GM21576 (cell line): ENCODE results near the gene CARD9.
"Not testable (repeated sequence)": the region's sequence is repeated elsewhere in the genome, so short reads cannot be mapped to it uniquely, and the experiment has no call there.

Source experiments
- ATAC-seq: cut with Tn5 transposase; IDR thresholded peaks from one replicate; pipeline ENCODE4 v1.9.1; 2021; ENCODE audit warnings: mild to moderate bottlenecking, moderate library complexity; ENCODE audit not compliant: unreplicated experiment

CARD9 gene

DNA sequence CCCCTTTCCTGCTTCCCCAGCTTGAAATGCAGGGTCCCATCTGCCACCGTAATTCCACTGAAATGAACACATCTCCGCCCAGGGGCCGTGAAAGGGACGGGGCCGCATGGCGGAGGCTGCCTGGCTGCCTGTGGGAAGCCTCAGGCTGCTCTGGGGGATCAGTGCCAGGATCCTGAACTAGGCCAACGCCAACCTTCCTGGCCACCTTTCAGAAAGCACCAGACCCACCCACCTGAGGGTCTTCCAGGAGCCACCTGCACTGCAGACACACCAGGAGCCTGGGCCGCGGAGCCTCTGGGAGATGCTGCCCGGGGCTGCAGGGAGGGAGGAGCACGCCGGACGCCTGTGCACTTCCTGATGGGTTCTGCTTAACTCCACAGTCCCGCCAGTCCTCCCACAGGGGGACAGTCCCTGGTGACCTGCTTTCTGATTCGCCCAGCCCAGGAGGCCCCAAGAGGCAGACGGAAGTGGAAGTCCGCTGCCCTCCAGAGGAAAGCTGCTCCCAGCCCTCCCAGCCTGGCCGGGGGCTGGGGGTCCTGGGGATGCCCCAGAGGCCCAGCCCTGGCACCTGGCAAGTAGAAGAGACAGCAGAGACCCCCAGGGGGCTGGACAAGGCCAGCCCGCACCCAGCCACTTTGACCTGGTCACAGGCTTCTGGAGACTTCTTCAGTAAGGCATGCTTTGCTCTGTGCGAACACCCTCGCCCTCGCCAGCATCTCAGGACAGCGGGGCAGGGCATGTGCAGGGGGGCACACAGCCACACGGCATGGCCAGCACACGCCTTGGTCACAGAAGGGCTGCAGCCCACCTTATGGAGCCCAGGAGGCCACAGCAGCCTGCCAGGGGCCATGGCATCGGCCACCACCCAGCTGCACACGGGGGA, at the start of gene CARD9:
TSS of gene CARD9 (minus strand) at position 370 of the 883 bp plus-strand sequence. CDS start 1,591 bp downstream, outside the sequence.
- ATAC-seq, result no peak

- ATAC-seq, result no peak
Observed at GRCh38 chr9:136422876-136423275, 49.4 kb upstream of the CARD9 start.

DNA sequence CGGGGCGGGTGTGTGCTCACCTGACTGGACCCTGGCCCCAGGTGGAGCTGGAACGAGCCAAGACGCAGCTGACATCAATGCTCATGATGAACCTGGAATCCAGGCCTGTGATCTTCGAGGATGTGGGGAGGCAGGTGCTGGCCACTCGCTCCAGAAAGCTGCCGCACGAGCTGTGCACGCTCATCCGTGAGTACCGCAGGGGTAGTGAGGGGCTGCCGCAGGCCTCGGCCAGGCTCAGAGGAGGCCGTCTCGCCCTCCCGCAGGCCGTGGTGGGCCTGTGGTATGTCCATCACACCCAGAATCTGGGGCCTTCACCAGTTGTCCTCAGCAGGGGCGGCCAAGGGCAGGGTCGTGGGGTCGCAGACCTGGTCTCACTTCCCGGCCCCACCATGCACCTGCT, 48.3 kb upstream of the CARD9 start:
- ATAC-seq, result no peak

DNA sequence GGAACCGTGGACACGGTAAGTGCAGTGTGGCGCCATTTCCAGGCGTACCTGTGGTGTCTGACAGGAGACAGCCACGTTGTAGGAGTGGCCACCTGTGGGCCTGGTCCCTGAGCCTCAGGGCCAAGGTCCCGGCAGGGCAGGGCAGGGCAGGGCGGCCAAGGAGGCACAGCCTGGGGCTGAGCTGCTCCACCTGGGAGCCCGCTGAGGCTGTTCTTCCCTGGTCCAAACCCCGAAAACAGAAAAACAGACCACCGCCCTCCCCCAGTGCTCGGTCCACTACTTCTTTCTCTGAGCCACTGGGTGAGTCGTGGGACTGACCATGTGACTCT, 45.6 kb upstream of the CARD9 start:
- ATAC-seq, result no peak

- ATAC-seq, result no peak
Observed at GRCh38 chr9:136418182-136419091, 45.0 kb upstream of the CARD9 start.

GRCh38 chr9:136416914-136417313, 43.4 kb upstream of the CARD9 start:
- ATAC-seq, result no peak

DNA sequence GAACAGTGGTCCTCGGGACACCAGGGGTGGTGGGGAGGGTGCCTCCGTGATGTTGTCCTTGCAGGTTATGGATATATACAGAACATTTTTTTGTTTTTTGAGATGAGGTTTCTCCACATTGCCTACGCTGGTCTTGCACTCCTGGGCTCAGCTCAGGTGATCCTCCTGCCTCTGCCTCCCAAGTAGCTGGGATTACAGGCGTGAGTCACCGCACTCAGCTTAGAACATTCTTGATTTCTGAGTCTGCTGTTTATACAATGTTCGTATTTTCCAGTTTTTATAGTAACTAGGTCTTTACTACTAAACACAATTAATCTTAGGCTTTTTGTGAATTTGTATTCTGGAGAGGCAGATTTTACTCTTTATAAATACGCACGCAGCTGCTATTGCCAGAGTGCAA, 43.0 kb upstream of the CARD9 start:
- ATAC-seq, result no peak

GRCh38 chr9:136412962-136413361, 39.5 kb upstream of the CARD9 start:
- ATAC-seq, result no peak

DNA sequence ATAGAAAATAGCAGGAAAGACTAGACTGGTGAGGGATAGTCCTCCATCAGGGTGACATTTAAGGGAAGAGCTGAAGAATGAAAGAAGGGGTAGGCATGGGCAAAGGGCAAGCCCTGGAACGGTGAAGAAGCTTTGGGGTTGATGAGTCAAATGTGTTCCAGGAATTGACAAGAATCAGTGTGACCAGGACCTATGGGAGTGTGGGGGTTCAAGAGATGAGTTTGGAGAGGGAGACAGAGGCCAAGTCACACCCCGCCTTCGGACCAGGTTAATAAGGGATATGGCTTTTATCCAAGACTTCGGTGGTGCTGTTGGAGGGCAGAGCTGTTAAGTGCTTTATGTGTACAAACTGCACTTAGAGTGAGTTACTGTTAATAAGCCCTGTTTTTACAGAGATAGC, 37.9 kb upstream of the CARD9 start:
- no peak for ATAC-seq

GRCh38 chr9:136410500-136411287, 37.2 kb upstream of the CARD9 start, which contains the start of the genes ENTR1 and PMPCA:
Gene ENTR1, minus strand, starts transcription at chr9:136410614. Its CDS starts 217 bp downstream, at chr9:136410397.
Gene PMPCA, plus strand, starts transcription at chr9:136410658. Its CDS starts 11 bp downstream, at chr9:136410669.
- peak; percentile 84 for ATAC-seq

DNA sequence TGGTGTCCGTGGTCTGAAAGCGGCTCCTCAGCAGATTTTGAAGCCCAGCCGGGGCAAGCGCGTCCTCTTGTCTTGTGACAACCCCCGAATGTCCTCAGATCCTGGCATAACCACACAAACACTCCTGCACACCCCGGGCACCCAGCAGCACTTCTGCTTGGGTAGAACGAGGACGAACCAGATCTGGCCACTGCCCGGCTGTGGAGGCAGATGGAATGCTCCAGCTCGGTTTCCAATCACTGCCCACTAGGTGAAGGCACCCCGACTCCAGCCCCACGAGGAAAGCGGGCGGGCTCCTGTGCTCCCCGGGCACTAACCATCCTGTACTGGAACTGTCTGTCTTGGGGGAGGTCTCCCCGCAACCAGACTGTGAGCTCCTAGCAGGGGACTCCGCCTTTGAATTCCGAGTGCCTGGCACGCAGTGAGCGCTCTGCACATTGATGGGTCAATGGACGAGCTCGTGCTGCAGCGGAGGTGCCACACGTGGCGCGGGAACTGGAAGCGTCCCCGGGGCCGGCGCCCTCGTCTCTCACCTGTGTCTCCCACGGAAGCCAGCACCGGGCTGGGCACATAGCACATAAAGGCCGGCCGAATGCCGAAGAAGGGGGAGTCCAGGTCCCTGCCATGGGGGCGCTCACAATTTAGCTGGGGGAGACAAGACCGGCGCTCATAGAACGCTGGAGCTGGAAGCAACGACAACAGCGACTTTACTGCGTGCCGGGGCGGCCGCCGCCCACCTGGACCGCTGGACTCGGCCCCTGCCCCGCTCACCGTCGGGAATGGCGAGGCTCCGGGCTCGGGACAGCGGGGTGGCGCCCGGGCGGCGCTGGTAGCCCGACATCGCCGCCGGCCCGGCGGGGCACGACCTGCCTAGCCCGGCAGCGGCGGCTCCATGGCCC, 36.3 kb upstream of the CARD9 start:
- ATAC-seq, result no peak

GRCh38 chr9:136407911-136408310, 34.4 kb upstream of the CARD9 start:
- ATAC-seq, result no peak

DNA sequence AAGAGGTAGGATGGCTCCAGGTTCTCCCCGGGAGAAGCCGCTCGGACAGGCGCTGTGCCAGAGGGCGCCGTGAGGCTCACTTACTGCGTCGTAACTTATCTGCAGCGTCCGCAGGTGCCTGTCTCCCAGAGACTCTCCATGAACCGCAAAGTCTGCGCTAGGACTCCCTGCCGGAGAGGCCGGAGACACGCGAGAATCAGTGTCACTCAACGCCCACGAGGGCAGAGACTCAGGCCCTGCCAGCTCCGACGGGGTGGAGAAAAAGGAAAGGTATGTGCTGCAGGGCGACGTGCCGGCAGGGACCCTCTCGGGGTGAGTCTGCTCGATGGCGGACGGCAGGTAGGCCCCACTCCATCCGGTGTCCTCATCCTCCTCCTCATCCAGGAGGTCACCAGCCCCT, 33.6 kb upstream of the CARD9 start:
- ATAC-seq, result not testable (repeated sequence)

DNA sequence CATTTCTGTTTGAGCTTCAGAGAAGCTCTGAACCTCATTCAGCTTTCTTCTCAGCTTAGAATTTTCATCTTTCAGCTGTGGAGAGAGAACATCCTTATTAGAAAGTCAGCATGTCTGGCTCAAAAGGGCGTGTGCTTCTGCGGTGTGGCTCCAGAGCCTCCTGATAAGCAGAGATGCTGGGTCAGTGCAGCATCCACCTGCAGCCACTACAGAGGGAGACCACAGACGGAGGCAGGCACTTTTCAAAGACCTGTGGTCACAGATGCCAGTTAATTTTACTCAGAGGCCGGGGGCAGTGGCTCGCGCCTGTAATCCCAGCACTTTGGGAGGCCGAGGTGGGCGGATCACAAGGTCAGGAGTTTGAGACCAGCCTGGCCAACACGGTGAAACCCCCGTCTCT, 32.4 kb upstream of the CARD9 start:
- ATAC-seq, result not testable (repeated sequence)

GRCh38 chr9:136405481-136405880, 32.0 kb upstream of the CARD9 start:
- ATAC-seq, result no peak

GRCh38 chr9:136404801-136405136, 31.3 kb upstream of the CARD9 start:
- no peak for ATAC-seq

DNA sequence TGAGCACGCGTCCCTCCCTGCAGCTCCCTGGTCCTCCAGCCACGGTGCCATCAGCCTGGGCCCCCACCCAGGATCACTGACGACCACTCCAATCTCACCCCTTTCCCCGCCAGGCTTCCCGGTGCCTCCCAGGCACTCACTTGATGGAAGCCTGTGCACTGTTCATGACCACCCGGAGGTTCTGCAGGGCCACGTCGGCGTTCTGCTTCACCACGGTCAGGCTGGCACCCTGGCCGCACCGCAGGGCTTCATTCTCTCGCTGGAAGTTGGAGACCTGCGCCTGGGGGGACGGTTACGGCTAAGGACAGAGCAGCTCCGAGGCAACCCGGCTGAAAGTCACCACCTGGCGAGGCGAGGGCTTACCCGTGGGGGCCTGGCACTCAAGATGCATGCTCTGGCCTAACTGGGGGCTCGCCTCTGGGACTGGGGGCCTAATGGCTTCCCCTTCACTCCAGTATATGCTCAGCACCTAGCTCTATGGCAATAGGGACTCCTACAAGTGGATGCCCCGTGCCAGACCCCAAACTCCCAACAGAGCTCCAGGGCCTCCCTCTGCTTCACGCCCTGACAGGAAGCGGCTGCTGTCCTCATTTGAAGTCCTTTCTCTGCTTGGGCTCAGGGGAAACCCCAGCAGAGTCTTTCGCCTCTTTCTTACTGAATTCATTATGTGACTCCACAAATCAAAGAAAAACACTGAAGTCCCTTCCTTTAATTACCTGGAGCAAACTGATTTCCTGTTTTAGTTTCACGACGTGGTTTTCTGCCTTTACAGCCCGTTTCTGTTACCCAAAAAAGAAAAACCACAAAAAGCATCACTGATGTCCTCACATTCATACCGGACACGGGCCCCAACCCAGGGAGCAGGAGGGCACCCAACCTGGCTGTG, 30.7 kb upstream of the CARD9 start:
- ATAC-seq, result no peak

GRCh38 chr9:136403538-136403914, 30.1 kb upstream of the CARD9 start:
- no peak for ATAC-seq

DNA sequence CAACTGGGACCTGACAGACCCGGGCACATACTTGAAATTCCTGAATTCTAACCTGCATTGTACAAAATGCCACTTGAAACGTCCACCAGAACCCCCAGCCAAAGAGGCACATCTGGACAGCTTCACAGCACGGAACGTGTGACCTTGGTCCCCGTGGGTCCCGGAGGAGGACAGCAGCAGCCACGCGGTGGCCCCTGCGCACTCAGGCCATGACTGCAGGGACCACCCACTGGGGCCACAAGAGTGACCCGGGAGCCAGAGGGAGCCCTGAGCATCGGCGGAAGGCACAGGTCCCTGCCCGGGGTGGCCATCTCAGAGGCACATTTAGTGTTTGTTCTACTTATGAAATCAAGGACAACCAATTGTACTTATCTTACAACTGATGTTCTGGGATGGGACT, 28.6 kb upstream of the CARD9 start:
- ATAC-seq, result no peak
